Stimulated activated naive CD8-positive, alpha-beta T cell treated with anti-CD3 and anti-CD28 coated beads, Interleukin-15, Interleukin-2, amounts not matched to agents 100 ng/mL and 50 ng/mL, for 24 hours (primary cell): Measurements from ENCODE around the gene KCNH3.
"Not testable (repeated sequence)": the region's sequence is repeated elsewhere in the genome, so short reads cannot be mapped to it uniquely, and the experiment has no call there.

Experiments used
- H3K27ac Mint-ChIP-seq: one replicate; pipeline ENCODE4 v1.8.0; 2021; ENCODE audit warnings: mild to moderate bottlenecking, mixed read lengths
- H3K27me3 Mint-ChIP-seq: one replicate; pipeline ENCODE4 v1.8.0; 2021; ENCODE audit warnings: mixed read lengths
- H3K36me3 Mint-ChIP-seq: one replicate; pipeline ENCODE4 v1.8.0; 2021; ENCODE audit warnings: low read depth, mixed read lengths
- H3K4me1 Mint-ChIP-seq: one replicate; pipeline ENCODE4 v1.8.0; 2021; ENCODE audit warnings: low read depth, mixed read lengths
- H3K4me3 Mint-ChIP-seq: one replicate; pipeline ENCODE4 v1.8.0; 2021; ENCODE audit warnings: mild to moderate bottlenecking, mixed read lengths
- H3K9me3 Mint-ChIP-seq: one replicate; pipeline ENCODE4 v1.8.0; 2021; ENCODE audit warnings: mixed read lengths

KCNH3 gene

GRCh38 chr12:49518914-49519573 lies 19.8 kb upstream of the KCNH3 start:
- H3K36me3 Mint-ChIP-seq, result peaks cover 4% of the 10 kb centered on the region
- no peak overlapping the region for H3K4me3 Mint-ChIP-seq
- H3K9me3 Mint-ChIP-seq, result no peaks in the 10 kb centered on the region
- H3K27me3 Mint-ChIP-seq, result no peaks in the 10 kb centered on the region
- H3K27ac Mint-ChIP-seq, result peak overlapping the region; percentile 22
- H3K4me1 Mint-ChIP-seq, result peaks cover 22% of the 10 kb centered on the region

- no peaks in the 10 kb centered on the region for H3K27me3 Mint-ChIP-seq
- peaks cover 4% of the 10 kb centered on the region for H3K36me3 Mint-ChIP-seq
- peak overlapping the region; percentile 22 for H3K27ac Mint-ChIP-seq
- peaks cover 22% of the 10 kb centered on the region for H3K4me1 Mint-ChIP-seq
- H3K4me3 Mint-ChIP-seq, result no peak overlapping the region
- no peaks in the 10 kb centered on the region for H3K9me3 Mint-ChIP-seq
Observed at GRCh38 chr12:49519574-49519936, 19.3 kb upstream of the KCNH3 start.

DNA sequence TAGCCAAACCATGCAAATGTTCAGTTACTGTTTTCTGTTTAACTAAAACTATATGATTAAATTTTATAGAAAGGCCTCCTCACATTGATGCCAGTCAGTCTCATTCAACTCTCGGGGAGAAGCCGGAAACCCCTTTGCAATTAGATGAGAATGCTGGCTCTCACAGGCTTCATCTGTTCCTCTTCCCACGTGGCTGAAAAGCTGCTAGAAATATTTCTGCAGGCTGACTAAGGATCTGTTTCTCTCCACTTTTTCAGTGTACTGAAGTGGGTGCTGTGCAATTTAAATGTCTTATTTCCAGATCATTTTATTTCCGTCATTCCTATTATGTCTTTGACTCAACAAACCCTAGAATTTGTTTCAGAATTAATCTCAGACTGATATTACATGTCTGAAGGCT lies 17.4 kb upstream of the KCNH3 start:
- H3K27ac Mint-ChIP-seq, result no peak overlapping the region
- no peaks in the 10 kb centered on the region for H3K27me3 Mint-ChIP-seq
- no peak overlapping the region for H3K4me3 Mint-ChIP-seq
- H3K4me1 Mint-ChIP-seq, result peaks cover 19% of the 10 kb centered on the region
- H3K9me3 Mint-ChIP-seq, result no peaks in the 10 kb centered on the region
- H3K36me3 Mint-ChIP-seq, result peaks cover 10% of the 10 kb centered on the region

- Mint-ChIP-seq H3K4me1 (peaks cover 6% of the 10 kb centered on the region), H3K36me3 (peaks cover 12% of the 10 kb centered on the region), H3K27ac (no peak overlapping the region), H3K4me3 (no peak overlapping the region), H3K9me3 (no peaks in the 10 kb centered on the region), H3K27me3 (no peaks in the 10 kb centered on the region)
Observed at GRCh38 chr12:49524660-49525324, 14.0 kb upstream of the KCNH3 start.

DNA sequence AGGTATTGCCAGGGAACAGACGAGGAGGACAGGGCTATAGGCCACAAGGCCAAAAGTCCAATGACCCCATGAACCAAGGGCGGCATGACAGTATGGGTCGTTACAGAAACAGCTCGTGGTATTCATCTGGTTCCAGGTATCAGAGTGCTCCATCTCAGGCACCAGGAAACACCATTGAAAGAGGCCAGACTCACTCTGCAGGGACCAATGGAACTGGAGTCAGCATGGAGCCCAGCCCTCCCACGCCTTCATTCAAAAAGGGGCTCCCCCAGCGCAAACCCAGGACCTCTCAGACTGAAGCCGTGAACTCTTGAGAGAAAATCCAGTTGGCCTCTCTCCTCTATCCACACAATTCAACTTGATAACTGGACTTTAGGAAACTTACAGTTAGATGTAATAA lies 12.9 kb upstream of the KCNH3 start:
- Mint-ChIP-seq H3K36me3 (peaks cover 8% of the 10 kb centered on the region), H3K4me1 (peaks cover 6% of the 10 kb centered on the region), H3K4me3 (no peak overlapping the region), H3K27me3 (no peaks in the 10 kb centered on the region), H3K9me3 (no peaks in the 10 kb centered on the region), H3K27ac (no peak overlapping the region)

DNA sequence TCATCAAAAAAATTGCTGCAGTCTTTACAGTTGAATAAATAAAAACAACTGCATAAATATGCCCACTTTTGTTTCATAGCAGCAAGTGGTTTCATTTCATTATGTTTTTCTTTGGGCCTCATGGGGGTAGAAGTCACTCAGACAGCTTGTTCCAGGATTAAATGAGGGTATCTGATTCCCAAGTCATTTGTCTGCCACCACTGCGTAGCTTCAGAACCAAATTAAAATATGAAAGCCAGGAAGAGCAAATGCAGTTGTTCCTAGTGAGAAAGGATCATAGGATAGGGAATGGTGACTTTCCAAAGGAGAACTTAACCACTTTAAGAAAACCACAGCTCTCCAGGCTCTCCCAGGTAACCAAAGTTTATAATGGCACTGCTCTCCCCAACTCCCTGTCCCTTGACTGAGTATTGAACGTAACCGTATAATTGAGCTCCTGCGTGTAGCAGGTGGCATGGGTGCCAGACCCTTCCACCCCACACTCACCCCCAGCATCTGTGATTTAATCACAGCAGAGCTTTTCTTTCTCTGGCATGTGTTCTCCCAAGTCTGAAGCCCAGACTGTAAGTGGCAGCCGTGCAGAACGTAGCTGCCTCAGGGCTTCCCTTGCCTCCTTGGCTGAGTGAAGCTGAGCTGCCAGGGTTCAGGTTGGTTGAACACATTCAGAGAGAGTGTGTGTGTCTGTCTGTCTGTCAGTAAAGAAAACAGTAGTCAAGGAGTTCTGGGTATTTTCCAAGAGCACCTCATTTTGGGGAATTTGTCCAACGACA lies 11.3 kb upstream of the KCNH3 start:
- no peak overlapping the region for H3K4me3 Mint-ChIP-seq
- H3K36me3 Mint-ChIP-seq, result peaks cover 8% of the 10 kb centered on the region
- no peak overlapping the region for H3K27ac Mint-ChIP-seq
- H3K27me3 Mint-ChIP-seq, result no peaks in the 10 kb centered on the region
- H3K9me3 Mint-ChIP-seq, result no peaks in the 10 kb centered on the region
- no peaks in the 10 kb centered on the region for H3K4me1 Mint-ChIP-seq

- Mint-ChIP-seq H3K27me3 (no peaks in the 10 kb centered on the region), H3K36me3 (peaks cover 8% of the 10 kb centered on the region), H3K4me3 (no peak overlapping the region), H3K27ac (no peak overlapping the region), H3K4me1 (no peaks in the 10 kb centered on the region), H3K9me3 (no peaks in the 10 kb centered on the region)
Observed at GRCh38 chr12:49529414-49529813, 9.4 kb upstream of the KCNH3 start.

DNA sequence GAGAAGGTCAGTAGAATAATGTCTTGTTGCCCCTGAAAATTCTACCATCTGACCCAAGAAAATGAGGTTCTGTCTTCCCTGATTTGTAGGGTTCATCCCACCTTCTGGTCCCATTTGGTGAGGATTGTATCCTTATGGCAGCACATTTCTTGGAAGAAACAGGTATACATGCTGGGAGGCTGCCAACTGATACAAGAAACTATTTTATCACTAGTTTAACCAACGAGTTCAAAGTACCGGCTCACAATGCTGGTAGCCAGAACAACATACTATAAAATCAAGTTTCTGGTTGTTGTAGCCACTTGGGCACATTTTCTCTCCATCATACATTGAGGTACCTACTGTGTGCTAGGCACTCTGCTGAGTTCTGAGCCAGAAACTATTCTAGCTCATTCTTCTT lies 7.1 kb upstream of the KCNH3 start:
- Mint-ChIP-seq H3K4me3 (no peak overlapping the region), H3K27me3 (peaks cover 1% of the 10 kb centered on the region), H3K27ac (no peak overlapping the region), H3K4me1 (peaks cover 3% of the 10 kb centered on the region), H3K9me3 (no peaks in the 10 kb centered on the region), H3K36me3 (no peaks in the 10 kb centered on the region)

DNA sequence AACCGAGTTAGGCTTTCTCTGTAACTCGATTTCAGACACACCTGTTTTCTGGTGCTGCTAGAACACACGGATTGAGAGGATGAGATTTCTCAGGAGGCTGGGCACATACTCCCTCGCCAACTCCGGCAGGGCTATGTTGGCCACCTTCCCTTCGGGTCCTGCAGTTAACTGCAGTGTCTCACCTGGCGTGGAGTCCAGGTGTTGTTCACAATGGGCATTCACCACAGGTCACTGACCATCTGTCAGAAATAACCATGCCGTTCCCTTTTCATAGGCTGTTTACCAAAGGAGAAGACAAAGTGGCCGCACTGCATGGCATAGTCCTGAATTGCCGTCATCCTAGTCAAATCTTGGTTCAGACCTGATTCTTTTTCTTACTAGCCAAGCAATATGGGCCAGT lies 5.5 kb upstream of the KCNH3 start:
- Mint-ChIP-seq H3K9me3 (no peaks in the 10 kb centered on the region), H3K4me3 (no peak overlapping the region), H3K27ac (no peak overlapping the region), H3K4me1 (peaks cover 11% of the 10 kb centered on the region), H3K27me3 (peaks cover 12% of the 10 kb centered on the region), H3K36me3 (no peaks in the 10 kb centered on the region)

DNA sequence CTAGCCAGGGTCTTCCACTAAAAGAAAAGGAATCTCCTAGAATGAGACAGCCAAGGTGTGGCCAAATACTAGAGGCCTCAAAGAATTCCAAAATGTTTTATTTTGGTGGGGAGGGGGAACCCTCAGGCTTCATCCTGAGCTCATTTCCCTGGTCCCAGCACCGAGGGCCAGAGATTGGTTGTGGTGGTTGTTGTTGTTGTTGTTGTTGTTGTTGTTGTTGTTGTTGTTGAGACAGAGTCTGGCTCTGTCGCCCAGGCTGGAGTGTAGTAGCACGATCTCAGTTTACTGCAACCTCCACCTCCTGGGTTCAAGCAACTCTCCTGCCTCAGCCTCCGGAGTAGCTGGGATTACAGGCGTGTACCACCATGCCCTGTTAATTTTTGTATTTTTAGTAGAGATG lies 4.7 kb upstream of the KCNH3 start:
- H3K9me3 Mint-ChIP-seq, H3K36me3 Mint-ChIP-seq, H3K4me3 Mint-ChIP-seq, H3K27ac Mint-ChIP-seq: not testable (repeated sequence)
- H3K4me1 Mint-ChIP-seq, result peaks cover 11% of the 10 kb centered on the region
- peaks cover 12% of the 10 kb centered on the region for H3K27me3 Mint-ChIP-seq

DNA sequence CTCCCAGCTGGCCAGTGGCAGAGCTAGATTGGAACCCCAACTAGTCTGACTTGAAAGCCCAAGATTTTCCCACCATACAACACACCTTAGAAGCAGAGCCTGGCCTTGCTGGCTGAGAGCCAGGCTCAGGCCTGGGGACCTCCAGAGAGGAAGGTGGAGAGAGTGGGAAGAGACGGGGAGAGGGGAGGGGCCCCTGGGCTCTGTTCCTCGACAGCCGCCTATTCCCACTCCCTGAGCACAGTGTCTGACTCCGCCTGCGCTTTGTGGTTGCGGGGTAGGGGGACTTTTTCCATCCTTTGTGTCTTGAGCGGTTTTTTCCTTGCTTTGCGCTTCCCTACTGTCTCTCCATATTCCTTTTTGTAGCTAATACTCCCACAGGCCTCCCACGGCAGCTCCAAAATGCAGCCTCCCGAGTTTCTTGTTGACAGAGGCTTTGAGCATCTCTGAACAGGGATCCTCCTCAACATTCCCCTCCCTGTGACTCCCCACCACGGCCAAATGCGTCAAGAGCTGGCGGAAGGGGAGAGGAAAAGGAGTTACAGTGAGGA lies 4.0 kb upstream of the KCNH3 start:
- H3K4me3 Mint-ChIP-seq, result no peak overlapping the region
- H3K27ac Mint-ChIP-seq, result no peak overlapping the region
- no peaks in the 10 kb centered on the region for H3K36me3 Mint-ChIP-seq
- no peaks in the 10 kb centered on the region for H3K9me3 Mint-ChIP-seq
- peaks cover 15% of the 10 kb centered on the region for H3K27me3 Mint-ChIP-seq
- H3K4me1 Mint-ChIP-seq, result peaks cover 15% of the 10 kb centered on the region

- no peaks in the 10 kb centered on the region for H3K9me3 Mint-ChIP-seq
- no peak overlapping the region for H3K4me3 Mint-ChIP-seq
- peaks cover 22% of the 10 kb centered on the region for H3K27me3 Mint-ChIP-seq
- peaks cover 23% of the 10 kb centered on the region for H3K4me1 Mint-ChIP-seq
- H3K27ac Mint-ChIP-seq, result no peak overlapping the region
- H3K36me3 Mint-ChIP-seq, result no peaks in the 10 kb centered on the region
Observed at GRCh38 chr12:49535921-49536525, 2.8 kb upstream of the KCNH3 start.

- Mint-ChIP-seq H3K9me3 (no peaks in the 10 kb centered on the region), H3K27me3 (peaks cover 22% of the 10 kb centered on the region), H3K36me3 (no peaks in the 10 kb centered on the region), H3K4me1 (peaks cover 23% of the 10 kb centered on the region), H3K27ac (no peak overlapping the region), H3K4me3 (peak overlapping the region; percentile 25)
Observed at GRCh38 chr12:49536526-49537071, 2.2 kb upstream of the KCNH3 start.

GRCh38 chr12:49537231-49537751 lies 1.5 kb upstream of the KCNH3 start:
- peaks cover 22% of the 10 kb centered on the region for H3K27me3 Mint-ChIP-seq
- H3K27ac Mint-ChIP-seq, result no peak overlapping the region
- peaks cover 23% of the 10 kb centered on the region for H3K4me1 Mint-ChIP-seq
- no peaks in the 10 kb centered on the region for H3K9me3 Mint-ChIP-seq
- no peaks in the 10 kb centered on the region for H3K36me3 Mint-ChIP-seq
- peak overlapping the region; percentile 70 for H3K4me3 Mint-ChIP-seq
